Tibial artery (tissue), 4 donors: ENCODE measurements around the gene PIP5K1B.
"Not testable (repeated sequence)": the region's sequence is repeated elsewhere in the genome, so short reads cannot be mapped to it uniquely, and the experiment has no call there.

ENCODE experiments used
- DNase-seq, 2 donors: peaks; one replicate each; pipeline ENCODE4 v3.0.0-alpha.2; 2019
- H3K27ac ChIP-seq, 2 donors: fragments of 200-600 bp; sonication (generic) in 1 of 2; 1 replicate in 1 of 2; 2 replicates in 1 of 2; pipeline ENCODE4 v1.5.1; 2018 to 2019; ENCODE audit warnings: mild to moderate bottlenecking in 1 of 2
- H3K27me3 ChIP-seq, 2 donors: fragments of 200-600 bp; sonication (generic) in 1 of 2; one replicate each; pipeline versions ENCODE4 v1.5.1 to v1.6.0; 2016 to 2019
- H3K36me3 ChIP-seq, 3 donors: fragments of 200-600 bp; sonication (generic) in 2 of 3; one replicate each; pipeline ENCODE4 v1.5.1; 2016 to 2019; ENCODE audit warnings: mild to moderate bottlenecking in 2 of 3
- H3K4me1 ChIP-seq, 4 donors: fragments of 200-600 bp; sonication (generic) in 2 of 4; 1 replicate in 3 of 4; 2 replicates in 1 of 4; pipeline ENCODE4 v1.5.1; 2016 to 2019
- H3K4me3 ChIP-seq, 2 donors: fragments of 200-600 bp; sonication (generic) in 1 of 2; 1 replicate in 1 of 2; 2 replicates in 1 of 2; pipeline ENCODE4 v1.5.1; 2018 to 2019; ENCODE audit warnings: mild to moderate bottlenecking in 2 of 2
- H3K9me3 ChIP-seq, 3 donors: fragments of 200-600 bp; sonication (generic) in 1 of 3; one replicate each; pipeline ENCODE4 v1.5.1; 2016 to 2019
- CTCF ChIP-seq, 2 experiments: fragments of 200-600 bp in 1 of 2; fragments of 450-650 bp in 1 of 2; IDR thresholded peaks; one replicate each; pipeline ENCODE4 v1.5.1; 2017 to 2019; ENCODE audit warnings: antibody characterized with exemption in 2 of 2, mild to moderate bottlenecking in 1 of 2, moderate library complexity in 1 of 2
- intact Hi-C: fragments of 100-400 bp; cut with DNase I; formaldehyde crosslinking; loops from one replicate; pipeline ENCODE4 v1.15.0; 2023; ENCODE audit warnings: low total_unique reads

Gene PIP5K1B

GRCh38 chr9:68692519-68692918 lies 12.5 kb upstream of the PIP5K1B start:
- intact Hi-C loops: no loop called here
- peaks cover 0 to 17% (median 4%) of the 10 kb centered on the region in 4 donors for H3K4me1 ChIP-seq
- no peaks in the 10 kb centered on the region for H3K27me3 ChIP-seq
- no peaks in the 10 kb centered on the region for H3K36me3 ChIP-seq
- no peaks in the 10 kb centered on the region for H3K9me3 ChIP-seq
- H3K27ac ChIP-seq: no peak overlapping the region
- DNase-seq: no peak
- TF ChIP-seq CTCF (IDR thresholded peaks at IDR 0.05): no peak
- H3K4me3 ChIP-seq: no peak overlapping the region

GRCh38 chr9:68694125-68694524 lies 10.9 kb upstream of the PIP5K1B start:
- no peaks in the 10 kb centered on the region for H3K9me3 ChIP-seq
- H3K4me1 ChIP-seq: peaks cover 0 to 14% (median 4%) of the 10 kb centered on the region in 4 donors
- no peak for TF ChIP-seq CTCF (IDR thresholded peaks at IDR 0.05)
- no peak overlapping the region for H3K27ac ChIP-seq
- H3K4me3 ChIP-seq: no peak overlapping the region
- no peaks in the 10 kb centered on the region for H3K27me3 ChIP-seq
- no peak for DNase-seq
- H3K36me3 ChIP-seq: no peaks in the 10 kb centered on the region
- intact Hi-C loops: no loop called here

GRCh38 chr9:68697851-68698250 lies 7.2 kb upstream of the PIP5K1B start:
- no peaks in the 10 kb centered on the region for H3K9me3 ChIP-seq
- TF ChIP-seq CTCF (IDR thresholded peaks at IDR 0.05): no peak
- no peaks in the 10 kb centered on the region for H3K27me3 ChIP-seq
- intact Hi-C loops: no loop called here
- no peak overlapping the region for H3K27ac ChIP-seq
- H3K4me3 ChIP-seq: no peak overlapping the region
- no peak for DNase-seq
- no peaks in the 10 kb centered on the region for H3K4me1 ChIP-seq
- H3K36me3 ChIP-seq: no peaks in the 10 kb centered on the region

- no peak for TF ChIP-seq CTCF (IDR thresholded peaks at IDR 0.05)
- Histone ChIP-seq H3K27me3 (no peaks in the 10 kb centered on the region), H3K9me3 (no peaks in the 10 kb centered on the region), H3K36me3 (no peaks in the 10 kb centered on the region), H3K4me3 (no peak overlapping the region), H3K4me1 (no peaks in the 10 kb centered on the region), H3K27ac (no peak overlapping the region)
- intact Hi-C loops: no loop called here
- DNase-seq: no peak
Measured at GRCh38 chr9:68698943-68699509, 6.0 kb upstream of the PIP5K1B start.

- intact Hi-C loops: loop anchor here (10.0 kb wide), 2 partner anchors 75 to 115 kb away; no protein-coding TSS in a partner anchor
- DNase-seq, H3K36me3 ChIP-seq, H3K27ac ChIP-seq, H3K4me1 ChIP-seq, H3K4me3 ChIP-seq, H3K9me3 ChIP-seq, H3K27me3 ChIP-seq: not testable (repeated sequence)
Measured at GRCh38 chr9:68699625-68700024, 5.4 kb upstream of the PIP5K1B start.

GRCh38 chr9:68702493-68702892 lies 2.5 kb upstream of the PIP5K1B start:
- H3K36me3 ChIP-seq: no peaks in the 10 kb centered on the region
- H3K9me3 ChIP-seq: no peaks in the 10 kb centered on the region
- TF ChIP-seq CTCF (IDR thresholded peaks at IDR 0.05): no peak
- no peaks in the 10 kb centered on the region for H3K27me3 ChIP-seq
- intact Hi-C loops: loop anchor here (10.0 kb wide), 2 partner anchors 72 to 118 kb away; no protein-coding TSS in a partner anchor
- no peak for DNase-seq
- peaks cover 0 to 28% (median 17%) of the 10 kb centered on the region in 4 donors for H3K4me1 ChIP-seq
- H3K27ac ChIP-seq: no peak overlapping the region
- no peak overlapping the region for H3K4me3 ChIP-seq
